Peyer's patch (tissue), 4 donors: Measurements from ENCODE around the gene SIM1. TPM values are rescaled to one million over a fixed set of nuclear protein-coding genes. Genes with fewer than 3 reads are reported as not detected.

Experiments
- DNase-seq, 3 donors: peaks; one replicate each; pipeline ENCODE4 v3.0.0-alpha.2; 2017 to 2019
- H3K27ac ChIP-seq, 4 donors: fragments of 200-600 bp; sonication (generic); one replicate each; pipeline ENCODE4 v1.5.1; 2016 to 2019
- H3K27me3 ChIP-seq, 2 donors: fragments of 200-600 bp; sonication (generic); one replicate each; pipeline ENCODE4 v1.5.1; 2019
- H3K36me3 ChIP-seq, 3 donors: fragments of 200-600 bp; sonication (generic); one replicate each; pipeline ENCODE4 v1.5.1; 2016 to 2019
- H3K4me1 ChIP-seq, 4 donors: fragments of 200-600 bp; sonication (generic); one replicate each; pipeline ENCODE4 v1.5.1; 2016 to 2019
- H3K4me3 ChIP-seq, 4 donors: fragments of 200-600 bp; sonication (generic); 1 replicate in 3 of 4; 2 replicates in 1 of 4; pipeline ENCODE4 v1.5.1; 2016 to 2019; ENCODE audit warnings: mild to moderate bottlenecking in 1 of 4
- H3K9me3 ChIP-seq, 4 donors: fragments of 200-600 bp; sonication (generic); one replicate each; pipeline ENCODE4 v1.5.1; 2016 to 2019; ENCODE audit warnings: mild to moderate bottlenecking in 1 of 4
- CTCF ChIP-seq, 6 experiments: fragments of 450-650 bp in 4 of 6; fragments of 200-600 bp in 2 of 6; sonication (generic) in 1 of 6; IDR thresholded peaks; one replicate each; pipeline ENCODE4 v1.5.1; 2017 to 2019; ENCODE audit warnings: antibody characterized with exemption in 6 of 6, mild to moderate bottlenecking in 3 of 6, moderate library complexity in 1 of 6
- POLR2A ChIP-seq, 2 donors: fragments of 450-650 bp; IDR thresholded peaks; one replicate each; pipeline ENCODE4 v1.5.1; 2017; ENCODE audit warnings: antibody characterized with exemption in 2 of 2, mild to moderate bottlenecking in 2 of 2, moderate library complexity in 2 of 2
- total RNA-seq, 4 donors: library from RNA; depleted of rRNA; stranded (reverse); fragments of >200 nt; gene quantifications; one replicate each; pipeline ENCODE4 v1.1.0, GENCODE V29; 2016

The SIM1 gene
- total RNA-seq, 4 donors from 2014 or later: 0.13 TPM; not detected in 3

- DNase-seq: no peak
- no peak overlapping the region for H3K4me3 ChIP-seq
- H3K9me3 ChIP-seq: no peaks in the 10 kb centered on the region
- H3K36me3 ChIP-seq: no peaks in the 10 kb centered on the region
- no peaks in the 10 kb centered on the region for H3K4me1 ChIP-seq
- H3K27ac ChIP-seq: no peak overlapping the region
- no peaks in the 10 kb centered on the region for H3K27me3 ChIP-seq
- no peak for TF ChIP-seq CTCF (IDR thresholded peaks at IDR 0.05)
- no peak for TF ChIP-seq POLR2A (IDR thresholded peaks at IDR 0.05)
Measured at GRCh38 chr6:100350139-100350538, 114.6 kb downstream of the SIM1 start.

- H3K4me1 ChIP-seq: no peaks in the 10 kb centered on the region
- DNase-seq: no peak
- TF ChIP-seq CTCF (IDR thresholded peaks at IDR 0.05) (no peak), POLR2A (IDR thresholded peaks at IDR 0.05) (no peak)
- no peaks in the 10 kb centered on the region for H3K9me3 ChIP-seq
- H3K36me3 ChIP-seq: no peaks in the 10 kb centered on the region
- no peaks in the 10 kb centered on the region for H3K27me3 ChIP-seq
- no peak overlapping the region for H3K27ac ChIP-seq
- H3K4me3 ChIP-seq: no peak overlapping the region
Measured at GRCh38 chr6:100349366-100349765, 115.4 kb downstream of the SIM1 start.

- TF ChIP-seq CTCF (IDR thresholded peaks at IDR 0.05) (no peak), POLR2A (IDR thresholded peaks at IDR 0.05) (no peak)
- H3K36me3 ChIP-seq: no peaks in the 10 kb centered on the region
- no peaks in the 10 kb centered on the region for H3K27me3 ChIP-seq
- H3K4me3 ChIP-seq: no peak overlapping the region
- no peaks in the 10 kb centered on the region for H3K4me1 ChIP-seq
- DNase-seq: no peak
- no peak overlapping the region for H3K27ac ChIP-seq
- H3K9me3 ChIP-seq: no peaks in the 10 kb centered on the region
Measured at GRCh38 chr6:100347901-100348550, 116.7 kb downstream of the SIM1 start.

GRCh38 chr6:100346828-100347227, 117.9 kb downstream of the SIM1 start:
- H3K27me3 ChIP-seq: no peaks in the 10 kb centered on the region
- H3K4me1 ChIP-seq: no peaks in the 10 kb centered on the region
- H3K36me3 ChIP-seq: no peaks in the 10 kb centered on the region
- no peak for DNase-seq
- TF ChIP-seq POLR2A (IDR thresholded peaks at IDR 0.05) (no peak), CTCF (IDR thresholded peaks at IDR 0.05) (no peak)
- H3K9me3 ChIP-seq: no peaks in the 10 kb centered on the region
- no peak overlapping the region for H3K27ac ChIP-seq
- no peak overlapping the region for H3K4me3 ChIP-seq

GRCh38 chr6:100346203-100346602, 118.5 kb downstream of the SIM1 start:
- H3K9me3 ChIP-seq: no peaks in the 10 kb centered on the region
- no peaks in the 10 kb centered on the region for H3K36me3 ChIP-seq
- no peak for DNase-seq
- H3K4me3 ChIP-seq: no peak overlapping the region
- TF ChIP-seq POLR2A (IDR thresholded peaks at IDR 0.05) (no peak), CTCF (IDR thresholded peaks at IDR 0.05) (no peak)
- H3K27ac ChIP-seq: no peak overlapping the region
- no peaks in the 10 kb centered on the region for H3K4me1 ChIP-seq
- no peaks in the 10 kb centered on the region for H3K27me3 ChIP-seq

GRCh38 chr6:100344761-100345160, 120.0 kb downstream of the SIM1 start:
- no peaks in the 10 kb centered on the region for H3K9me3 ChIP-seq
- DNase-seq: no peak
- H3K4me1 ChIP-seq: no peaks in the 10 kb centered on the region
- TF ChIP-seq POLR2A (IDR thresholded peaks at IDR 0.05): no peak
- TF ChIP-seq CTCF (IDR thresholded peaks at IDR 0.05): no peak
- no peak overlapping the region for H3K27ac ChIP-seq
- no peaks in the 10 kb centered on the region for H3K27me3 ChIP-seq
- H3K4me3 ChIP-seq: no peak overlapping the region
- H3K36me3 ChIP-seq: no peaks in the 10 kb centered on the region
